Endothelial cell of umbilical vein (primary cell): ENCODE data around the gene PAGR1. TPM values are rescaled to one million over a fixed set of nuclear protein-coding genes. Genes with fewer than 3 reads are reported as not detected.

Experiments
- BruUV-seq: library from RNA; stranded (reverse); fragments of 400-500 nt; replicated peaks from 2 replicates; lab custom pipeline; 2021; lab: Mats Ljungman, UMichigan
- CTCF ChIA-PET: fragments of 300-600, 350-600 bp; sonication (Branson Sonifier 250); formaldehyde crosslinking; loops from one replicate; lab custom pipeline; 2021; ENCODE audit warnings: antibody characterized with exemption, inconsistent platforms; lab: Charles Lee
- POLR2A ChIA-PET: fragments of 300-600, 350-600 bp; sonication (Branson Sonifier 250); formaldehyde crosslinking; loops from one replicate; lab custom pipeline; 2021; ENCODE audit warnings: antibody characterized with exemption, inconsistent platforms; lab: Charles Lee
- DNase-seq: peaks from one replicate; pipeline ENCODE4 v3.0.0-alpha.2; 2011; ENCODE audit warnings: low read depth, low spot score
- FAIRE-seq: peaks from 2 replicates; lab custom pipeline; 2011; peaks lifted over from hg19 to GRCh38; lab: Jason Lieb, UNC
- H2AFZ ChIP-seq: 2 replicates; pipeline ENCODE4 v1.6.0; 2012; ENCODE audit warnings: low read depth, low read length, control low read depth, inconsistent platforms
- H3K27ac ChIP-seq: 2 replicates; pipeline ENCODE4 v1.5.1; 2011; ENCODE audit warnings: low read depth, mild to moderate bottlenecking, control low read depth, low read length, moderate library complexity; ENCODE audit not compliant: insufficient read depth
- H3K27me3 ChIP-seq, 2 experiments: 2 replicates each; pipeline versions ENCODE4 v1.6.0 to v1.6.1; 2011; ENCODE audit warnings: low read length in 2 of 2, mixed read lengths in 1 of 2; ENCODE audit not compliant: control insufficient read depth in 2 of 2, insufficient read depth in 2 of 2
- H3K36me3 ChIP-seq, 2 experiments: 2 replicates in 1 of 2; 3 replicates in 1 of 2; pipeline ENCODE4 v1.5.1; 2011; ENCODE audit warnings: low read length in 2 of 2, mild to moderate bottlenecking in 1 of 2, moderate library complexity in 1 of 2; ENCODE audit not compliant: control insufficient read depth in 2 of 2, insufficient read depth in 2 of 2; ENCODE audit errors: extremely low read depth in 1 of 2
- H3K4me1 ChIP-seq: 3 replicates; pipeline ENCODE4 v1.5.1; 2011; ENCODE audit warnings: mild to moderate bottlenecking, low read length; ENCODE audit not compliant: control insufficient read depth, insufficient read depth; ENCODE audit errors: extremely low read depth
- H3K4me2 ChIP-seq: 2 replicates; pipeline ENCODE4 v1.6.1; 2011; ENCODE audit warnings: low read length, control low read depth, mixed read lengths; ENCODE audit not compliant: insufficient read depth
- H3K4me3 ChIP-seq, 3 experiments: fragments of 200-600 bp in 1 of 3; sonication (generic), shearing (Covaris generic) in 1 of 3; replicated peaks in 1 of 3; 2 replicates each; pipeline ENCODE4 v1.5.1; 2011 to 2016; ENCODE audit warnings: control low read depth in 3 of 3, low read length in 3 of 3, mild to moderate bottlenecking in 2 of 3, inconsistent platforms in 1 of 3, low read depth in 1 of 3, moderate library complexity in 1 of 3; ENCODE audit not compliant: insufficient read depth in 1 of 3
- H3K79me2 ChIP-seq: 2 replicates; pipeline ENCODE4 v1.6.0; 2012; ENCODE audit warnings: low read length, inconsistent platforms; ENCODE audit not compliant: control insufficient read depth, insufficient read depth
- H3K9ac ChIP-seq: replicated peaks from 2 replicates; pipeline ENCODE3; 2011; ENCODE audit warnings: low read length, control low read depth; ENCODE audit not compliant: insufficient read depth; ENCODE audit errors: extremely low read depth
- H3K9me1 ChIP-seq: replicated peaks from 3 replicates; pipeline ENCODE4 v1.6.0; 2011; ENCODE audit warnings: mild to moderate bottlenecking, low read length; ENCODE audit not compliant: control insufficient read depth, insufficient read depth; ENCODE audit errors: extremely low read depth
- H3K9me3 ChIP-seq: replicated peaks from 2 replicates; pipeline ENCODE4 v1.5.1; 2012; ENCODE audit warnings: low read length, inconsistent platforms; ENCODE audit not compliant: control insufficient read depth, insufficient read depth
- H4K20me1 ChIP-seq: replicated peaks from 2 replicates; pipeline ENCODE3; 2011; ENCODE audit warnings: mild to moderate bottlenecking, low read length; ENCODE audit not compliant: control insufficient read depth, insufficient read depth; ENCODE audit errors: extremely low read depth
- CTCF ChIP-seq, 2 donors: IDR thresholded peaks; 1 replicate in 1 of 2; 2 replicates in 1 of 2; pipeline ENCODE4 v1.5.1; 2011; ENCODE audit warnings: low read length in 2 of 2, mild to moderate bottlenecking in 2 of 2, moderate library complexity in 2 of 2, control low read depth in 1 of 2, inconsistent platforms in 1 of 2, low read depth in 1 of 2; ENCODE audit not compliant: insufficient read depth in 1 of 2; ENCODE audit errors: extremely low read depth in 1 of 2
- EZH2 ChIP-seq: IDR thresholded peaks from 2 replicates; pipeline ENCODE4 v1.6.1; 2012; ENCODE audit warnings: borderline replicate concordance, low read depth, mild to moderate bottlenecking, moderate library complexity, low read length, inconsistent platforms; ENCODE audit not compliant: severe bottlenecking
- FOS ChIP-seq: IDR thresholded peaks from 2 replicates; pipeline ENCODE4 v1.6.1; 2011; ENCODE audit warnings: mild to moderate bottlenecking, low read length, moderate library complexity, borderline replicate concordance; ENCODE audit not compliant: insufficient read depth
- GATA2 ChIP-seq: IDR thresholded peaks from 2 replicates; pipeline ENCODE4 v1.7.0; 2011; ENCODE audit warnings: low read depth, mild to moderate bottlenecking, moderate library complexity, mixed read lengths, low read length; ENCODE audit not compliant: insufficient read length, insufficient read depth
- JUN ChIP-seq: IDR thresholded peaks from 2 replicates; pipeline ENCODE4 v1.6.1; 2011; ENCODE audit warnings: borderline replicate concordance, low read depth; ENCODE audit not compliant: insufficient read length, insufficient read depth
- MAX ChIP-seq: IDR thresholded peaks from 2 replicates; pipeline ENCODE4 v1.6.1; 2011; ENCODE audit not compliant: insufficient read depth, insufficient read length
- MYC ChIP-seq: IDR thresholded peaks from one replicate; pipeline ENCODE4 v1.6.1; 2011; ENCODE audit warnings: mild to moderate bottlenecking, low read depth, low read length
- POLR2A ChIP-seq: IDR thresholded peaks from 2 replicates; pipeline ENCODE4 v1.6.1; 2012; ENCODE audit warnings: low read depth, mild to moderate bottlenecking, control low read depth, low read length
- POLR2AphosphoS5 ChIP-seq: IDR thresholded peaks from 2 replicates; pipeline ENCODE4 v1.6.1; 2012; ENCODE audit warnings: low read depth, mild to moderate bottlenecking, control low read depth, low read length, moderate library complexity; ENCODE audit not compliant: insufficient read depth
- dilution Hi-C: fragments of 300-500 bp; cut with MboI; formaldehyde crosslinking; loops from one replicate; pipeline ENCODE4 v1.15.0; 2019; ENCODE audit warnings: low sequenced_read_pairs; ENCODE audit not compliant: extremely low pct_ligation_motif_present
- intact Hi-C: fragments of 100-400 bp; cut with micrococcal nuclease; formaldehyde crosslinking; loops from one replicate; pipeline ENCODE4 v1.10.0; 2022
- polyA plus RNA-seq, 4 experiments: library from polyadenylated mRNA; depleted of rRNA in 3 of 4; stranded (reverse) in 3 of 4; unstranded in 1 of 4; fragments of >200 nt; gene quantifications; 2 replicates each; pipeline versions ENCODE4 v1.2.1 to v1.2.3, GENCODE V29; 2011 to 2012; ENCODE audit warnings: missing spikeins in 1 of 4
- total RNA-seq: library from RNA; stranded (reverse); gene quantifications from 2 replicates; pipeline ENCODE4 v1.2.3, GENCODE V29; 2021

The PAGR1 gene
- total and polyA plus RNA-seq, 2 donors (not counting 3 experiments of a cell fraction or from before 2014, with no cell fraction given) = 15.9 to 26.3 TPM

- Histone ChIP-seq H3K27ac (no peak overlapping the region), H3K9me3 (no peaks in the 10 kb centered on the region), H3K4me2 (no peak overlapping the region), H3K27me3 (no peaks in the 10 kb centered on the region), H3K36me3 (peaks cover 0 to 4% of the 10 kb centered on the region in 2 experiments), H3K4me1 (peaks cover 21% of the 10 kb centered on the region), H3K9ac (no peak overlapping the region), H2AFZ (no peak overlapping the region), H3K9me1 (no peaks in the 10 kb centered on the region), H4K20me1 (no peaks in the 10 kb centered on the region), H3K4me3 (no peak overlapping the region), H3K79me2 (peaks cover 65% of the 10 kb centered on the region)
- POLR2A ChIA-PET = no interaction called here
- FAIRE-seq (no peak), DNase-seq (no peak)
- dilution Hi-C loops = no loop called here
- intact Hi-C loops = loop anchor here (5.0 kb wide), 1 partner anchor 183 kb away; no protein-coding TSS in a partner anchor
- no TSS peak for BruUV-seq
- CTCF ChIA-PET = interaction anchor here (2.2 to 6.3 kb wide), 2 partner anchors 10 to 54 kb away, joined by 5 to 34 read pairs; no protein-coding TSS in a partner anchor
- TF ChIP-seq POLR2AphosphoS5 = no peak
- no peak for TF ChIP-seq POLR2A
- TF ChIP-seq EZH2 = no peak
- TF ChIP-seq FOS = no peak
- no peak for TF ChIP-seq JUN
- TF ChIP-seq CTCF (IDR thresholded peaks at IDR 0.05; ENCODE audit: extremely low read depth in 1 of 2, insufficient read depth in 1 of 2, low read depth in 1 of 2, low read length in 2 of 2) = no peak
- TF ChIP-seq MYC = no peak
- TF ChIP-seq GATA2 = no peak
- TF ChIP-seq MAX = no peak
These were observed 21.7 kb upstream of the PAGR1 start for GRCh38 chr16:29794231-29794710.
